ENCODE results near the gene UVSSA.

DNA sequence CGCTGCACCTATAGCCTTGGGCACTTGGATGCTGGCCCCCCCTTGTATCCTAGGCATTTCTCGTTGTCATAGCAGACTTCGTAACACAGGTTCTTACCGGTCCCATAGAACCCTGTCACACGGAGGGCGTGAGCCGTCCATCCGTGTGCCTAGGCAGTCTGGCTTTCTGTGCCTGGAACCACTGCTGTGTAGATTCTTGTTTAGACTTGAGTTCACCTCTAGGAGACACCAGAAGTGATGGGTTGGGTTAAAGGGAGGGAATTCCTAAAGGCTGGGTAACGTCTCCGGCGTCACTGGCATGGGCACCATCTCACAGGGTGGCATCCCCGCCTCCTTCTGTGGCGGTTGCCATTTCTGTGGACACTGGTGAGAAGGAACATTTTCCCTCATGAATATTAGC lies 72.7 kb downstream of the UVSSA start:
- no peak for TF ChIP-seq POLR2AphosphoS5 (IDR thresholded peaks at IDR 0.05)
- no peak for TF ChIP-seq TAF1 (IDR thresholded peaks at IDR 0.05; ENCODE audit: low read depth)
- TF ChIP-seq, protein P1, sequence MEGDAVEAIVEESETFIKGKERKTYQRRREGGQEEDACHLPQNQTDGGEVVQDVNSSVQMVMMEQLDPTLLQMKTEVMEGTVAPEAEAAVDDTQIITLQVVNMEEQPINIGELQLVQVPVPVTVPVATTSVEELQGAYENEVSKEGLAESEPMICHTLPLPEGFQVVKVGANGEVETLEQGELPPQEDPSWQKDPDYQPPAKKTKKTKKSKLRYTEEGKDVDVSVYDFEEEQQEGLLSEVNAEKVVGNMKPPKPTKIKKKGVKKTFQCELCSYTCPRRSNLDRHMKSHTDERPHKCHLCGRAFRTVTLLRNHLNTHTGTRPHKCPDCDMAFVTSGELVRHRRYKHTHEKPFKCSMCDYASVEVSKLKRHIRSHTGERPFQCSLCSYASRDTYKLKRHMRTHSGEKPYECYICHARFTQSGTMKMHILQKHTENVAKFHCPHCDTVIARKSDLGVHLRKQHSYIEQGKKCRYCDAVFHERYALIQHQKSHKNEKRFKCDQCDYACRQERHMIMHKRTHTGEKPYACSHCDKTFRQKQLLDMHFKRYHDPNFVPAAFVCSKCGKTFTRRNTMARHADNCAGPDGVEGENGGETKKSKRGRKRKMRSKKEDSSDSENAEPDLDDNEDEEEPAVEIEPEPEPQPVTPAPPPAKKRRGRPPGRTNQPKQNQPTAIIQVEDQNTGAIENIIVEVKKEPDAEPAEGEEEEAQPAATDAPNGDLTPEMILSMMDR (IDR thresholded peaks at IDR 0.05; ENCODE audit: poor library complexity, severe bottlenecking): no peak
- TF ChIP-seq EZH2 (IDR thresholded peaks at IDR 0.05; ENCODE audit: borderline replicate concordance, insufficient read depth, low read length, poor library complexity, severe bottlenecking): no peak

Measured in neural cell (in vitro differentiated cells).